Uterus (tissue), 4 donors: Measurements from ENCODE around the gene IQUB. TPM values are rescaled to one million over a fixed set of nuclear protein-coding genes. Genes with fewer than 3 reads are reported as not detected.

Experiments
- DNase-seq, 2 donors: peaks; one replicate each; pipeline ENCODE4 v3.0.0-alpha.2; 2019 to 2020
- H3K27ac ChIP-seq, 2 donors: fragments of 200-600 bp; sonication (generic); 1 replicate in 1 of 2; 2 replicates in 1 of 2; pipeline ENCODE4 v1.5.1; 2016 to 2018
- H3K27me3 ChIP-seq, 2 donors: fragments of 200-600 bp; sonication (generic); one replicate each; pipeline ENCODE4 v1.5.1; 2018 to 2019; ENCODE audit warnings: control low read depth in 1 of 2
- H3K36me3 ChIP-seq, 2 donors: fragments of 200-600 bp; sonication (generic); one replicate each; pipeline ENCODE4 v1.5.1; 2019; ENCODE audit warnings: control low read depth in 1 of 2
- H3K4me1 ChIP-seq, 2 donors: fragments of 200-600 bp; sonication (generic); one replicate each; pipeline ENCODE4 v1.5.1; 2018 to 2019; ENCODE audit warnings: control low read depth in 1 of 2
- H3K4me3 ChIP-seq, 2 donors: fragments of 200-600 bp; sonication (generic); 1 replicate in 1 of 2; 2 replicates in 1 of 2; pipeline ENCODE4 v1.5.1; 2018 to 2019; ENCODE audit warnings: mild to moderate bottlenecking in 1 of 2
- H3K9me3 ChIP-seq, 2 donors: fragments of 200-600 bp; sonication (generic); one replicate each; pipeline ENCODE4 v1.5.1; 2019; ENCODE audit warnings: control low read depth in 1 of 2
- POLR2A ChIP-seq, 2 donors: fragments of 450-650 bp; IDR thresholded peaks; one replicate each; pipeline ENCODE4 v1.6.1; 2016; ENCODE audit warnings: antibody characterized with exemption in 2 of 2, mild to moderate bottlenecking in 1 of 2, moderate library complexity in 1 of 2
- intact Hi-C: fragments of 100-400 bp; cut with DNase I; formaldehyde crosslinking; loops from one replicate; pipeline ENCODE4 v1.15.1; 2023; ENCODE audit warnings: low total_unique reads
- total RNA-seq, 4 donors: library from RNA; depleted of rRNA in 3 of 4; stranded (reverse); fragments of >200 nt in 3 of 4; gene quantifications; one replicate each; pipeline versions ENCODE4 v1.1.0 to v1.2.4, GENCODE V29; 2014 to 2023
- TF ChIP-seq, protein P1 (sequence below), 4 experiments: fragments of 200-600 bp in 2 of 4; fragments of 450-650 bp in 2 of 4; sonication (generic) in 2 of 4; IDR thresholded peaks; one replicate each; pipeline ENCODE4 v1.5.1; 2016 to 2019; ENCODE audit warnings: antibody characterized with exemption in 4 of 4, mild to moderate bottlenecking in 2 of 4, moderate library complexity in 1 of 4
- donor health status: DM: yes; HTN: yes; CAD: no.

The IQUB gene
- total RNA-seq, 4 donors from 2014 or later, result 2.4 to 9.9 (median 6.1) TPM; not detected in 1

DNA sequence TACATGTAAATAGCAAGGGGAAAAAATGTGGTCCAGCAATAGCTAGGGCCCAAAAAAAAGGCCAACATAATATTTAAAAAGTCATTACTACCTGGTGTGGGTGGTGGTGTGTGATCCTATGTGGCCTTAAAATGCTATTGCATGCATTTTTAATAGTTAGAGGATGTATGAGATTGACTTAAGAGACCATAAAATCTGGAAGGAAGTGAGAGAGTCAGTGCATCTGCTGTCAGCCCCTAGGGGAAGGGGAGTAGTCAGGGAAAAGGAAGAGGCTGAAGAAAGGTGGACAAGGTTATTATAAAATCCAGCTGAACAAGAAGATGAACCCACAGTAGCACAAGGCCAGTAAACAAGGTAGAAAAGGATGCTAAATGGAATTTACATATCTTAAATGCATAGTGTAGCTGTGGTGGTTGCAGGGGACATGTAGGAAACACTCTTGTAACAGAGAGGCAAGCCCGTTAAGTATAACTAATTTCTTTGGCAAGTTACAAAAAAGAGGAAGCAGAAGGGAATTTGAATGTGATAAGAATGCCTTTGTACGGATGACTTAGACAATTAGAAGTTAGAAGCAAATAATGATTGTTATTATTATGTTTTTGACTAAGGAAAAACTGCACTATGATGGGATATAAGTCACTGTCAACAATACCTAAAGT lies 35.1 kb upstream of the IQUB start:
- Histone ChIP-seq H3K4me3 (no peak overlapping the region), H3K27ac (no peak overlapping the region), H3K36me3 (no peaks in the 10 kb centered on the region), H3K27me3 (no peaks in the 10 kb centered on the region), H3K9me3 (no peaks in the 10 kb centered on the region), H3K4me1 (no peaks in the 10 kb centered on the region)
- TF ChIP-seq, protein P1, sequence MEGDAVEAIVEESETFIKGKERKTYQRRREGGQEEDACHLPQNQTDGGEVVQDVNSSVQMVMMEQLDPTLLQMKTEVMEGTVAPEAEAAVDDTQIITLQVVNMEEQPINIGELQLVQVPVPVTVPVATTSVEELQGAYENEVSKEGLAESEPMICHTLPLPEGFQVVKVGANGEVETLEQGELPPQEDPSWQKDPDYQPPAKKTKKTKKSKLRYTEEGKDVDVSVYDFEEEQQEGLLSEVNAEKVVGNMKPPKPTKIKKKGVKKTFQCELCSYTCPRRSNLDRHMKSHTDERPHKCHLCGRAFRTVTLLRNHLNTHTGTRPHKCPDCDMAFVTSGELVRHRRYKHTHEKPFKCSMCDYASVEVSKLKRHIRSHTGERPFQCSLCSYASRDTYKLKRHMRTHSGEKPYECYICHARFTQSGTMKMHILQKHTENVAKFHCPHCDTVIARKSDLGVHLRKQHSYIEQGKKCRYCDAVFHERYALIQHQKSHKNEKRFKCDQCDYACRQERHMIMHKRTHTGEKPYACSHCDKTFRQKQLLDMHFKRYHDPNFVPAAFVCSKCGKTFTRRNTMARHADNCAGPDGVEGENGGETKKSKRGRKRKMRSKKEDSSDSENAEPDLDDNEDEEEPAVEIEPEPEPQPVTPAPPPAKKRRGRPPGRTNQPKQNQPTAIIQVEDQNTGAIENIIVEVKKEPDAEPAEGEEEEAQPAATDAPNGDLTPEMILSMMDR (IDR thresholded peaks at IDR 0.05), result no peak
- no peak for TF ChIP-seq POLR2A (IDR thresholded peaks at IDR 0.05)
- intact Hi-C loops, result no loop called here
- no peak for DNase-seq

DNA sequence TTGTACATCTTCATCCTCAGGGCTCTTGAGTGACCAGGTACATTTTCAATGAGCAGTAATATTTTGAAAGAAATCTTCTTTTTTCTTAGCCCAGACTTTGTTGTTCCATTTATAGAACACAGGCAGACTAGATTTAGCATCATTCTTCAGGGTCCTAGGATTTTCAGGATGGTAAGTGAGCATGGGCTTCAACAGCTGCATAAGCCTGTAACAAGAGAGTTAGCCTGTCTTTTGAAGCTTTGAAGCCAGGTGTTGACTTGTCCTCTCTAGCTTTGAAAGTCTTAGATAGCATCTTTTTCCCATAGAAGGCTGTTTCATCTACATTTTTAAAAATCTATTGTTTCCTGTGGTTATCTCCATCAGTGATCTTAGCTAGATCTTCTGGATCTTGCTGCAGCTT lies 27.7 kb upstream of the IQUB start:
- Histone ChIP-seq H3K9me3 (no peaks in the 10 kb centered on the region), H3K36me3 (no peaks in the 10 kb centered on the region), H3K4me3 (no peak overlapping the region), H3K27me3 (no peaks in the 10 kb centered on the region), H3K27ac (no peak overlapping the region), H3K4me1 (no peaks in the 10 kb centered on the region)
- DNase-seq, result no peak
- intact Hi-C loops, result no loop called here
- TF ChIP-seq, protein P1 (IDR thresholded peaks at IDR 0.05), result no peak
- TF ChIP-seq POLR2A (IDR thresholded peaks at IDR 0.05), result no peak

DNA sequence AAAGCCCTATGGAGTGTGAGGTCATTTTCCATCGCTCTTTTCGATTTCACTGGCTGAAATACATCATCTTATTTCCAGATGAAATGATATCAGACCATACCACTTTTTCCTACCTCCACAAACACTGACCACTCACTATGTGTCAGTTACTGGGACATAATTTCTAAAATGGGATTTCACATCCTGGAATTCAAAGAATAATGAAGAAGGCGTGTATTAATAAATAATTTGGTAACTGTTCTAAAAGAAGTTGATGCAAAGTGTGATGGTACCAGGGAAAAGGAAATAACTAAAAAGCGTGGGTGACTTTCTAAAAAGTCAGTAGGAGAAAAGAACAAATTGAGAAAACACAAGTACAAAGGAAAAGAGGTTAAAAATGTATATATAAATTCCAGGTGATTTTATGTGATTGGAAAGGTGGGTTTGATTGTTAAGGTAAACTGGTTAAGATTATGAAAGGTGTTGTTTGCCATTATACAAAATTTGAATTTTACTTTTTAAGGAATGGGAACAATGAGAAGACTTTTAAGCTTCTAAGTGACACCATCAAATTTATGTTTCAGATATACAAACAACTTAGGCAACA lies 24.0 kb upstream of the IQUB start:
- Histone ChIP-seq H3K9me3 (no peaks in the 10 kb centered on the region), H3K27me3 (no peaks in the 10 kb centered on the region), H3K4me1 (no peaks in the 10 kb centered on the region), H3K27ac (peak overlapping the region; percentile 88 to 90), H3K36me3 (no peaks in the 10 kb centered on the region), H3K4me3 (peak overlapping the region; percentile 67 to 87)
- intact Hi-C loops, result no loop called here
- DNase-seq, result no peak
- TF ChIP-seq, protein P1 (IDR thresholded peaks at IDR 0.05), result no peak
- no peak for TF ChIP-seq POLR2A (IDR thresholded peaks at IDR 0.05)

DNA sequence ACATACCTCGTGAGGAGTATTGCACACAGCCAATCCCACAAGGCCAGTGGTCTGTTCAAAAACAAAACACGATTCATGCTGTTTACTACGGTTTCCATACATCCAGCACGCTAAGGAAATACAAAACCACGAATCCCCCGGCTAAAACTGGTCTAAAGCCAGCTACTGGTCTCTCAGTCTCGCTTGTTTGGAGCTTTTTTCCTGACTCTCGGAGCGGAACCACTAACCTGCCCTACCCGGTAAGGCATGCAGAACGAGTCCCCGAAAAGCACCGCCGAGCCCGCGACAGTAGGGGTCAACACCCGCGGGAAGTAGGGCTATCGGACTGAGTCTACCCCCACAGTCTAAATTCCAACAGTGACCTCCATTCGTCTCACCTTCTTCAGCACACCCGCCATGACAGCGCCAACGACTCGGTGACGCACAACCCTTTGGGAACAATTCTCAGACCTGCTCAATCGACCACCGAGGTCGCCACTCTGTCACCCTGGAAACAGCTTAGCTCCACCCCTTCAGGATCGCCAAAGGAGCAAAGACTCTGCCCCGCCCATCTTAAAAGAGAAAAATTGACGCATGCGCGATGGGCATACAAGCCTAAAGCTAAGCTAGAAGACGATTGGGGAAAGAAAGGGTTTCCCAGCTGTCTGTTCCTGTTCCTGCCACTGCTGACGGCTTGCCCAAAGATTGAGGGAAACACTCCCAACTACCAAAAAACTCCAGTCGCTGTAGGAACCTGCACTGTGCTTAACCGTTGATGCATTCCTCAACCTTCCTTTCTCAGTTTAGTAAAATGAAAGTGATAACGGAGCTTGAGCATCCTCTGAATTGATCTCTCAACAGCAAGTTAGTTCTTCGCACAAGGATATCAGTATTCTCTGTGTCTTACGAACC lies 23.2 kb upstream of the IQUB start, which contains the start of gene NDUFA5:
NDUFA5 (minus strand) TSS at position 421 of the 891 bp plus-strand sequence; CDS start at position 398, 23 bp downstream.
- Histone ChIP-seq H3K9me3 (no peaks in the 10 kb centered on the region), H3K36me3 (no peaks in the 10 kb centered on the region), H3K27me3 (no peaks in the 10 kb centered on the region), H3K4me1 (no peaks in the 10 kb centered on the region), H3K4me3 (peak within 1 kb of the TSS; percentile 67 to 87), H3K27ac (peak within 1 kb of the TSS; percentile 88 to 90)
- TF ChIP-seq, protein P1 (IDR thresholded peaks at IDR 0.05), result peak in 1 of 4 experiments; percentile 10
- TF ChIP-seq POLR2A (IDR thresholded peaks at IDR 0.05), result peak; percentile 64 to 69
- peak; percentile 98 to 99 for DNase-seq
- intact Hi-C loops, result no loop called here
